GM06990 (cell line): ENCODE measurements around the gene GPR82.

Source experiments
- DNase-seq: peaks from one replicate; pipeline ENCODE4 v3.0.0-alpha.2; 2011; ENCODE audit not compliant: insufficient read length; ENCODE audit errors: extremely low read depth
- H3K27me3 ChIP-seq: replicated peaks from 2 replicates; pipeline ENCODE4 v1.6.0; 2011; ENCODE audit warnings: low read length; ENCODE audit not compliant: control insufficient read depth, insufficient read depth
- H3K36me3 ChIP-seq: 2 replicates; pipeline ENCODE4 v1.5.1; 2011; ENCODE audit warnings: low read length; ENCODE audit not compliant: control insufficient read depth, insufficient read depth
- H3K4me3 ChIP-seq: replicated peaks from 2 replicates; pipeline ENCODE4 v1.5.1; 2011; ENCODE audit warnings: low read depth, mild to moderate bottlenecking, control low read depth, low read length
- CTCF ChIP-seq: IDR thresholded peaks from 2 replicates; pipeline ENCODE4 v1.5.1; 2011; ENCODE audit warnings: low read length, control low read depth, mild to moderate bottlenecking, inconsistent platforms; ENCODE audit not compliant: insufficient read depth, poor library complexity, severe bottlenecking

The GPR82 gene

GRCh38 chrX:41730081-41730480 is 6.1 kb downstream of the GPR82 start:
- no peaks in the 10 kb centered on the region for H3K27me3 ChIP-seq
- H3K4me3 ChIP-seq, result no peak overlapping the region
- no peak for TF ChIP-seq CTCF
- no peak for DNase-seq
- no peaks in the 10 kb centered on the region for H3K36me3 ChIP-seq

GRCh38 chrX:41732260-41732659 is 8.3 kb downstream of the GPR82 start:
- no peak overlapping the region for H3K4me3 ChIP-seq
- no peak for DNase-seq
- TF ChIP-seq CTCF, result no peak

GRCh38 chrX:41733939-41734338 is 10.0 kb downstream of the GPR82 start:
- H3K36me3 ChIP-seq, result no peaks in the 10 kb centered on the region
- peak; percentile 69 for DNase-seq
- H3K27me3 ChIP-seq, result no peaks in the 10 kb centered on the region
- no peak for TF ChIP-seq CTCF
- H3K4me3 ChIP-seq, result no peak overlapping the region

More at GRCh38 chrX:41732260-41732659, 8.3 kb downstream of the GPR82 start:
- H3K27me3 ChIP-seq, result no peaks in the 10 kb centered on the region
- no peaks in the 10 kb centered on the region for H3K36me3 ChIP-seq

GRCh38 chrX:41734530-41734929 is 10.5 kb downstream of the GPR82 start:
- no peak for DNase-seq
- H3K4me3 ChIP-seq, result no peak overlapping the region
- H3K36me3 ChIP-seq, result no peaks in the 10 kb centered on the region
- H3K27me3 ChIP-seq, result no peaks in the 10 kb centered on the region
- peak; percentile 47 for TF ChIP-seq CTCF

- no peak for DNase-seq
- TF ChIP-seq CTCF, result no peak
- Histone ChIP-seq H3K27me3 (no peaks in the 10 kb centered on the region), H3K4me3 (no peak overlapping the region), H3K36me3 (no peaks in the 10 kb centered on the region)
Measured at GRCh38 chrX:41737065-41737464, 13.1 kb downstream of the GPR82 start.

- no peak for TF ChIP-seq CTCF
- Histone ChIP-seq H3K4me3 (no peak overlapping the region), H3K36me3 (no peaks in the 10 kb centered on the region), H3K27me3 (no peaks in the 10 kb centered on the region)
- no peak for DNase-seq
Measured at GRCh38 chrX:41739871-41740270, 15.9 kb downstream of the GPR82 start.
